DMS153 (cell line): ENCODE data around the gene BPHL.
A peak's percentile ranks its signal among the peaks of the same experiment; 100 is the strongest.
"Not testable (repeated sequence)": the region's sequence is repeated elsewhere in the genome, so short reads cannot be mapped to it uniquely, and the experiment has no call there.

Experiments
- DNase-seq: peaks from one replicate; lab custom pipeline; 2025; lab: John Stamatoyannopoulos, UW

Gene BPHL

DNA sequence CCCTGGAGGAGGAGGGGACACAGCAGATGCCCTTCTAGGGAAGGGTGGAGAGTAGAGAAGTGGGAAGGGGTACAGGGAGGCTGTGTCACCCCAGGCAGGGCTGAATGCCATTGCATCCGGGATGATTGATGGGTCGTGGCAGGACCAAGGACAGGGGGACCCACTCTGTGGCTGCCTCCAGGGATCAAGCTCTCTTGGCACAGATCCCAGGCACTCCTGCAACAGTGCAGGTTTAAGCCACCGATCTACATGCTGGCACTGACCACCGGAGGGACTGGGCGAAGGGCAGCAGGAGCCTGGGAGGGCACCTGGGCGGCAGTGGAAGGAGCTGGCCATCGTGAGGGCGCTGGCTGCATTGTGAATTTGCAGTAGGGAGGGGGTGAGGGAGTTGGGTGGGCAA lies 61.4 kb downstream of the BPHL start:
- DNase-seq = not testable (repeated sequence)

DNA sequence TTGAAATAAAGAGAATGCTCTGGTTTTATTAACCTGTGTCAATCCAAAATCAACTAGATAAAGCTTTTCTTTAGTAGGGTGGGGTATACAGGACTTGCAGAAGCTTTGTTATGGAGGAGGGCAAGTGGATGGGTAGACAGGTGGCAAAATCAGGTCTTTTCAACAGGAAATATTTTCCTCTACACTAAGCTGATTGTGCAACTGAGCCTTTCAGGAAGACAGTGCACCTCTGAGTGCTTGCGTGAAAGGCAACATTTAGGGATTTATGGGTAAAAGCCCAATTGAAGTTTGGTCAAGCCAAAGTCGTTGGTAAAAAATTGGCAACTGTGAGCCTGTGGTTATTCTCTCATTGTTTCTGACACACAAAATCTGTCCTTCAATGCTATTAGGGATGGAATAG lies 62.6 kb downstream of the BPHL start:
- no peak for DNase-seq

- DNase-seq = no peak
Measured at GRCh38 chr6:3183066-3183465, 64.6 kb downstream of the BPHL start.

- no peak for DNase-seq
Measured at GRCh38 chr6:3186974-3187382, 68.5 kb downstream of the BPHL start.

- DNase-seq = no peak
Measured at GRCh38 chr6:3188262-3188661, 69.8 kb downstream of the BPHL start.

GRCh38 chr6:3189192-3189591 lies 70.7 kb downstream of the BPHL start:
- DNase-seq = not testable (repeated sequence)

- DNase-seq = no peak
Measured at GRCh38 chr6:3190056-3190455, 71.5 kb downstream of the BPHL start.

DNA sequence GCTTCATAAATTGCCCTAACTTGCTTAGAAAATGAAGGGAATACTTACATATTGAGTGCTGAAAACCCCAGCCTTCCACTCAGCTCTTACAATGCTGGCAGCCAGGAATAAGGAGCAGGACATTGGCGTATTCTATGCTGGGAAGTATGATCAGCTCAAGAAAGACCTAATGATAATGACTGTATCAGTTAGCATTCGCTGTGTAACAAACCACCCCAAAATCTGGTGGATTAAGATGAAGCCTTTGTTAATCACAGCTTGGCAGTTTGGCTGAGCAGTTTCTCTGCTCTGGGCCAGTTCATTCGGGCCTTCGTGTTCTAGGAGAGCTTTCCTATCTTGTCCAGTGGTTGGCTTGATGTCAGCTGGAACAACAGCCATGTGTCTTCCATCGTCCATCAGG lies 72.3 kb downstream of the BPHL start:
- DNase-seq = no peak

GRCh38 chr6:3193102-3193849 lies 74.8 kb downstream of the BPHL start:
- no peak for DNase-seq

GRCh38 chr6:3194535-3195419 lies 76.3 kb downstream of the BPHL start:
- DNase-seq = peak; percentile 9

DNA sequence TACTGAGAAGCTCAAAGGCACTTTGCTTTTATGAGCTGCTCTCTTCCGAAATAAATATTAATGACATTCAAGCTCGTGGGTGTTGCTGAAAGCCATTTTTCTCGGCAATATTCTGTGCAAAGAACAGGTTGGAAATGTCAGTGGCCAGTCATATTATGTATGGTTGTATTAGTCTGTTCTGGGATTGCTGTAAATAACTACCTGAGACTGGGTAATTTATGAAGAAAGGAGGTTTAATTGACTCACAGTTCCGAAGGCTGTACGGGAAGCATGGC lies 76.8 kb downstream of the BPHL start:
- DNase-seq = no peak

- DNase-seq = peak; percentile 84
Measured at GRCh38 chr6:3195695-3196497, 77.4 kb downstream of the BPHL start.

- DNase-seq = no peak
Measured at GRCh38 chr6:3196770-3197169, 78.3 kb downstream of the BPHL start.

DNA sequence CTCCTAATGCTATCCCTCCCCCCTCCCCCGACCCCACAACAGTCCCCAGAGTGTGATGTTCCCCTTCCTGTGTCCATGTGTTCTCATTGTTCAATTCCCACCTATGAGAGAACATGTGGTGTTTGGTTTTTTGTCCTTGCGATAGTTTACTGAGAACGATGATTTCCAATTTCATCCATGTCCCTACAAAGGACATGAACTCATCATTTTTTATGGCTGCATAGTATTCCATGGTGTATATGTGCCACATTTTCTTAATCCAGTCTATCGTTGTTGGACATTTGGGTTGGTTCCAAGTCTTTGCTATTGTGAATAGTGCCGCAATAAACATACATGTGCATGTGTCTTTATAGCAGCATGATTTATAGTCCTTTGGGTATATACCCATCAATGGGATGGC lies 79.2 kb downstream of the BPHL start:
- not testable (repeated sequence) for DNase-seq

GRCh38 chr6:3199382-3199781 lies 80.9 kb downstream of the BPHL start:
- no peak for DNase-seq

- no peak for DNase-seq
Measured at GRCh38 chr6:3200682-3201081, 82.2 kb downstream of the BPHL start.

GRCh38 chr6:3201388-3201787 lies 82.9 kb downstream of the BPHL start:
- no peak for DNase-seq
